HepG2 (cell line): Measurements from ENCODE around the gene ZDHHC8. TPM values are rescaled to one million over a fixed set of nuclear protein-coding genes. Genes with fewer than 3 reads are reported as not detected.

Experiments
- ATAC-seq: fragments of 200-7000 bp; cut with Tn5 transposase; 3 replicates; pipeline ENCODE4 v1.9.1; 2020; ENCODE audit warnings: mild to moderate bottlenecking, moderate library complexity
- BruUV-seq: library from RNA; stranded (reverse); fragments of 400-500 nt; replicated peaks from 2 replicates; lab custom pipeline; 2021; lab: Mats Ljungman, UMichigan
- CTCF ChIA-PET: fragments of 300-600 bp; formaldehyde crosslinking; extraction: SDS; loops from one replicate; lab custom pipeline; 2021; ENCODE audit warnings: low total read pairs, inconsistent platforms, low intra/inter-chr PET ratio; lab: Yijun Ruan, JAX
- POLR2A ChIA-PET: fragments of 350-600 bp; sonication (Branson Sonifier 250); formaldehyde crosslinking; loops from one replicate; lab custom pipeline; 2020; ENCODE audit warnings: antibody characterized with exemption, inconsistent platforms; lab: Yijun Ruan, JAX
- DNase-seq: peaks from one replicate; pipeline ENCODE4 v3.0.0-alpha.2; 2015; ENCODE audit warnings: low spot score
- FAIRE-seq: peaks from 3 replicates; lab custom pipeline; 2011; peaks lifted over from hg19 to GRCh38; lab: Jason Lieb, UNC
- H2AFZ ChIP-seq: one replicate; pipeline ENCODE4 v1.6.1; 2011; ENCODE audit warnings: low read length, inconsistent platforms
- H3K27ac ChIP-seq: fragments of 300-600 bp; 3 replicates; pipeline ENCODE4 v1.8.0; 2011; ENCODE audit warnings: mixed run types, mild to moderate bottlenecking, mixed read lengths, low read length, inconsistent platforms; ENCODE audit not compliant: insufficient read depth; ENCODE audit errors: extremely low read length
- H3K27me3 ChIP-seq, 2 experiments: fragments of 200-600 bp in 1 of 2; 2 replicates in 1 of 2; 3 replicates in 1 of 2; pipeline versions ENCODE4 v1.6.0 to v1.8.0; 2011; ENCODE audit warnings: low read length in 2 of 2, mild to moderate bottlenecking in 2 of 2, moderate library complexity in 2 of 2, inconsistent platforms in 1 of 2; ENCODE audit not compliant: insufficient read depth in 2 of 2, control insufficient read depth in 1 of 2
- H3K36me3 ChIP-seq, 2 experiments: fragments of 200-600 bp in 1 of 2; replicated peaks in 1 of 2; 2 replicates in 1 of 2; 3 replicates in 1 of 2; pipeline versions ENCODE4 v1.5.1 to v1.8.0; 2011; ENCODE audit warnings: low read length in 2 of 2, inconsistent platforms in 1 of 2; ENCODE audit not compliant: insufficient read depth in 2 of 2, control insufficient read depth in 1 of 2
- H3K4me1 ChIP-seq: 2 replicates; pipeline ENCODE4 v1.5.1; 2012; ENCODE audit warnings: low read length, inconsistent platforms; ENCODE audit not compliant: insufficient read depth
- H3K4me2 ChIP-seq: 2 replicates; pipeline ENCODE4 v1.6.0; 2011; ENCODE audit warnings: low read depth, low read length, inconsistent platforms
- H3K4me3 ChIP-seq, 3 experiments: fragments of 200-600 bp in 1 of 3; sonication (generic), shearing (Covaris generic) in 1 of 3; replicated peaks in 1 of 3; 2 replicates each; pipeline ENCODE4 v1.5.1; 2011 to 2016; ENCODE audit warnings: low read length in 3 of 3, inconsistent platforms in 2 of 3, low read depth in 2 of 3, mild to moderate bottlenecking in 2 of 3, control low read depth in 1 of 3, mixed read lengths in 1 of 3; ENCODE audit not compliant: insufficient read depth in 1 of 3
- H3K79me2 ChIP-seq: one replicate; pipeline ENCODE4 v1.6.1; 2011; ENCODE audit warnings: low read length, inconsistent platforms; ENCODE audit not compliant: insufficient read depth
- H3K9ac ChIP-seq: 2 replicates; pipeline ENCODE4 v1.6.0; 2011; ENCODE audit warnings: mild to moderate bottlenecking, low read depth, low read length, inconsistent platforms; ENCODE audit not compliant: insufficient read depth
- H3K9me3 ChIP-seq: 2 replicates; pipeline ENCODE4 v1.5.1; 2012; ENCODE audit warnings: mild to moderate bottlenecking, low read length
- H4K20me1 ChIP-seq: 2 replicates; pipeline ENCODE4 v1.6.0; 2011; ENCODE audit warnings: inconsistent platforms, mild to moderate bottlenecking, low read length, moderate library complexity; ENCODE audit not compliant: insufficient read depth
- ARNTL ChIP-seq: sonication (generic); formaldehyde crosslinking; IDR thresholded peaks from 2 replicates; pipeline ENCODE4 v1.4.0; 2020; ENCODE audit warnings: mild to moderate bottlenecking, missing genetic modification reagents
- ATM ChIP-seq: fragments of 450-650 bp; IDR thresholded peaks from 2 replicates; pipeline ENCODE4 v1.7.1; 2017; ENCODE audit warnings: mild to moderate bottlenecking, borderline replicate concordance
- CENPT ChIP-seq: sonication (generic); formaldehyde crosslinking; IDR thresholded peaks from 2 replicates; pipeline ENCODE4 v1.8.0; 2022; ENCODE audit warnings: low read depth, mild to moderate bottlenecking, moderate library complexity, missing genetic modification reagents
- ERF ChIP-seq: IDR thresholded peaks from 2 replicates; pipeline ENCODE4 v1.6.1; 2018; ENCODE audit warnings: missing biosample characterization, missing genetic modification reagents
- FOXO1 ChIP-seq: sonication (generic); formaldehyde crosslinking; IDR thresholded peaks from 2 replicates; pipeline ENCODE4 v1.4.0; 2020; ENCODE audit warnings: missing genetic modification reagents
- GZF1 ChIP-seq: sonication (generic); formaldehyde crosslinking; IDR thresholded peaks from 2 replicates; pipeline ENCODE4 v1.5.1; 2020; ENCODE audit warnings: mild to moderate bottlenecking, missing genetic modification reagents
- KDM6A ChIP-seq: IDR thresholded peaks from 2 replicates; pipeline ENCODE4 v1.6.1; 2016; ENCODE audit warnings: low read depth
- MXI1 ChIP-seq: IDR thresholded peaks from 3 replicates; pipeline ENCODE4 v1.6.1; 2012; ENCODE audit warnings: low read depth, low read length, inconsistent platforms, borderline replicate concordance
- RCOR2 ChIP-seq: IDR thresholded peaks from 2 replicates; pipeline ENCODE4 v1.6.1; 2016; ENCODE audit warnings: missing biosample characterization, missing genetic modification reagents
- TBP ChIP-seq: sonication (generic); formaldehyde crosslinking; IDR thresholded peaks from 2 replicates; pipeline ENCODE4 v1.5.0; 2020; ENCODE audit warnings: missing genetic modification reagents
- THRA ChIP-seq: sonication (generic); formaldehyde crosslinking; IDR thresholded peaks from 2 replicates; pipeline ENCODE4 v1.4.0; 2020; ENCODE audit warnings: missing genetic modification reagents, borderline replicate concordance
- U2AF1 ChIP-seq: fragments of 200-400 bp; formaldehyde crosslinking; optimal IDR thresholded peaks from 2 replicates; pipeline ENCODE3; 2017; ENCODE audit warnings: mild to moderate bottlenecking, low read depth, low read length
- WGBS: methylation state at CpG from one replicate; pipeline ENCODE4 v1.1.6; 2017; ENCODE audit warnings: low lambda C conversion rate; 5-methylcytosine and 5-hydroxymethylcytosine counted together
- in situ Hi-C: cut with HindIII; loops from 2 replicates; pipeline ENCODE4 v1.10.0; 2017; ENCODE audit warnings: low pct_unique_long_range_greater_than_20kb; ENCODE audit not compliant: extremely low pct_ligation_motif_present
- intact Hi-C: fragments of 100-400 bp; cut with micrococcal nuclease; formaldehyde crosslinking; loops from one replicate; pipeline ENCODE4 v1.10.0; 2022; ENCODE audit not compliant: unreplicated experiment
- polyA plus RNA-seq, 8 experiments: library from polyadenylated mRNA; depleted of rRNA in 3 of 8; stranded (reverse) in 7 of 8; unstranded in 1 of 8; fragments of >200 nt; fragmentation: Illumina TruSeq in 4 of 8; extraction: Trizol in 4 of 8; gene quantifications; 2 replicates each; pipeline versions ENCODE4 v1.2.1 to v1.2.3, GENCODE V29; 2011 to 2016; ENCODE audit warnings: low read depth in 4 of 8, missing spikeins in 1 of 8, mixed read lengths in 1 of 8; ENCODE audit not compliant: insufficient read depth in 1 of 8
- total RNA-seq, 5 experiments: library from RNA; depleted of rRNA; stranded (reverse); fragments of >200 nt; fragmentation: Illumina TruSeq; extraction: Trizol; gene quantifications; 2 replicates each; pipeline ENCODE4 v1.2.3, GENCODE V29; 2016; ENCODE audit warnings: low read depth in 1 of 5
- TF ChIP-seq, protein P1 (sequence below): IDR thresholded peaks from 2 replicates; pipeline ENCODE4 v1.6.1; 2016
- TF ChIP-seq, protein P2 (sequence below): sonication (generic); formaldehyde crosslinking; IDR thresholded peaks from 2 replicates; pipeline ENCODE4 v1.4.0; 2020; ENCODE audit warnings: missing genetic modification reagents, borderline replicate concordance

The ZDHHC8 gene
- total and polyA plus RNA-seq, 2 of the 13 experiments (the other 11 are each of a cell fraction or from before 2014, with no cell fraction given): 7.5 to 21.3 TPM

- H3K9ac ChIP-seq: no peak overlapping the region
- CTCF ChIA-PET: no interaction called here
- H3K27me3 ChIP-seq: peaks cover 18 to 61% of the 10 kb centered on the region in 2 experiments; a peak in 3 of 5 replicates
- H2AFZ ChIP-seq: no peak overlapping the region
- BruUV-seq: no TSS peak
- H3K79me2 ChIP-seq: no peaks in the 10 kb centered on the region
- H3K4me2 ChIP-seq: no peak overlapping the region
- H3K9me3 ChIP-seq: no peaks in the 10 kb centered on the region
- no peaks in the 10 kb centered on the region for H3K4me1 ChIP-seq
- H3K36me3 ChIP-seq: no peaks in the 10 kb centered on the region
- DNase-seq (no peak), ATAC-seq (no peak)
- intact Hi-C loops: no loop called here
- no CpG with 5 or more reads among the region's 8 CpGs for WGBS
- H3K4me3 ChIP-seq: no peak overlapping the region
- H4K20me1 ChIP-seq: no peaks in the 10 kb centered on the region
- TF ChIP-seq THRA (CRISPR knock-in tag): no peak
- TF ChIP-seq, protein P1, sequence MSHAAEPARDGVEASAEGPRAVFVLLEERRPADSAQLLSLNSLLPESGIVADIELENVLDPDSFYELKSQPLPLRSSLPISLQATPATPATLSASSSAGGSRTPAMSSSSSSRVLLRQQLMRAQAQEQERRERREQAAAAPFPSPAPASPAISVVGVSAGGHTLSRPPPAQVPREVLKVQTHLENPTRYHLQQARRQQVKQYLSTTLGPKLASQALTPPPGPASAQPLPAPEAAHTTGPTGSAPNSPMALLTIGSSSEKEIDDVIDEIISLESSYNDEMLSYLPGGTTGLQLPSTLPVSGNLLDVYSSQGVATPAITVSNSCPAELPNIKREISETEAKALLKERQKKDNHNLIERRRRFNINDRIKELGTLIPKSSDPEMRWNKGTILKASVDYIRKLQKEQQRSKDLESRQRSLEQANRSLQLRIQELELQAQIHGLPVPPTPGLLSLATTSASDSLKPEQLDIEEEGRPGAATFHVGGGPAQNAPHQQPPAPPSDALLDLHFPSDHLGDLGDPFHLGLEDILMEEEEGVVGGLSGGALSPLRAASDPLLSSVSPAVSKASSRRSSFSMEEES (CRISPR knock-in tag): no peak
- no peak for TF ChIP-seq U2AF1
- no peak for TF ChIP-seq KDM6A (CRISPR knock-in tag)
- TF ChIP-seq, protein P2, sequence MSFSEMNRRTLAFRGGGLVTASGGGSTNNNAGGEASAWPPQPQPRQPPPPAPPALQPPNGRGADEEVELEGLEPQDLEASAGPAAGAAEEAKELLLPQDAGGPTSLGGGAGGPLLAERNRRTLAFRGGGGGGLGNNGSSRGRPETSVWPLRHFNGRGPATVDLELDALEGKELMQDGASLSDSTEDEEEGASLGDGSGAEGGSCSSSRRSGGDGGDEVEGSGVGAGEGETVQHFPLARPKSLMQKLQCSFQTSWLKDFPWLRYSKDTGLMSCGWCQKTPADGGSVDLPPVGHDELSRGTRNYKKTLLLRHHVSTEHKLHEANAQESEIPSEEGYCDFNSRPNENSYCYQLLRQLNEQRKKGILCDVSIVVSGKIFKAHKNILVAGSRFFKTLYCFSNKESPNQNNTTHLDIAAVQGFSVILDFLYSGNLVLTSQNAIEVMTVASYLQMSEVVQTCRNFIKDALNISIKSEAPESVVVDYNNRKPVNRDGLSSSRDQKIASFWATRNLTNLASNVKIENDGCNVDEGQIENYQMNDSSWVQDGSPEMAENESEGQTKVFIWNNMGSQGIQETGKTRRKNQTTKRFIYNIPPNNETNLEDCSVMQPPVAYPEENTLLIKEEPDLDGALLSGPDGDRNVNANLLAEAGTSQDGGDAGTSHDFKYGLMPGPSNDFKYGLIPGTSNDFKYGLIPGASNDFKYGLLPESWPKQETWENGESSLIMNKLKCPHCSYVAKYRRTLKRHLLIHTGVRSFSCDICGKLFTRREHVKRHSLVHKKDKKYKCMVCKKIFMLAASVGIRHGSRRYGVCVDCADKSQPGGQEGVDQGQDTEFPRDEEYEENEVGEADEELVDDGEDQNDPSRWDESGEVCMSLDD: no peak
- no peak for TF ChIP-seq CENPT (CRISPR knock-in tag)
- TF ChIP-seq ATM: no peak
- no peak for TF ChIP-seq MXI1
- TF ChIP-seq TBP: no peak
- TF ChIP-seq ARNTL (CRISPR knock-in tag): no peak
- no peak for TF ChIP-seq RCOR2 (CRISPR knock-in tag)
- no peak for TF ChIP-seq FOXO1
- TF ChIP-seq GZF1: no peak
- TF ChIP-seq ERF (CRISPR knock-in tag): no peak
- TF ChIP-seq, all 625 proteins: peak for 0
- FAIRE-seq: no peak
- in situ Hi-C loops: no loop called here
- no peak overlapping the region for H3K27ac ChIP-seq
- POLR2A ChIA-PET: no interaction called here
Measured at GRCh38 chr22:20191803-20192202, 60.2 kb downstream of the ZDHHC8 start.
